ENCODE measurements around the gene SFXN2.

DNA sequence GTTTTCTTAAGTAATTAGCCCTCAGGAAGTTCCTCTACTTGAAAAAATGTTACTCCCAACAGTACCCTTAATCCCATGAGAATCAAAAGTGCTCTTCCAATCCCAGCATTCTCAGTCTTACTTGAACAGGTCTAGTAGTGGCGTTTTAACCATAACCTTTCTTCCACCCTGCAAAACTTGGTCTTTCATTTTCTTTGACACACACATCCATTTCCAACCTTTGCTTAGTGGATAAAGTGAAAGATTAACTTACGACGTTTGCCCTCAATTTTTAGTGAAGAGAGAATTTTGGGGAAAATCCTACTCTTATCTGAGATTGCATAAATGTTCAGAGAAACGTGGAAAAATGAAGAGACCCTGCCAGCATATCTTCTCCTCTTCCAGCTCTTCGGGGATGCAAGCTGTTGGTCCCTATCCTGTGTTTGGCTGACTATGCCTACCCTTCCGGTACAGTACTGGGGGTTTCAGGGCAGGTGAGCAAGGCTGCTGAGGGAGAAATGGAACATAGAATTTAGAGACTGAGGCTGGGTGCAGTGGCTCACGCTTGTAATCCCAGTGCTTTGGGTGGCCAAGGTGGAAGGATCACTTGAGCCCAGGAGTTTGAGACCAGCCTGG lies 48.1 kb downstream of the SFXN2 start:
- TF ChIP-seq BHLHE40 (IDR thresholded peaks at IDR 0.05; ENCODE audit: low read depth, low read length) (no peak), SMC3 (IDR thresholded peaks at IDR 0.05) (no peak), HDAC2 (IDR thresholded peaks at IDR 0.05) (no peak), RFX5 (IDR thresholded peaks at IDR 0.05) (no peak), POLR2A (IDR thresholded peaks at IDR 0.05; ENCODE audit: low read length) (no peak), RAD21 (conservative IDR thresholded peaks at IDR 0.05 in 1 of 2, IDR thresholded peaks at IDR 0.05 in 1 of 2) (no peak), MYC (IDR thresholded peaks at IDR 0.05; ENCODE audit: borderline replicate concordance, low read length) (no peak), MAZ (IDR thresholded peaks at IDR 0.05; ENCODE audit: borderline replicate concordance, low read depth, low read length) (no peak)
- TF ChIP-seq, protein P1, sequence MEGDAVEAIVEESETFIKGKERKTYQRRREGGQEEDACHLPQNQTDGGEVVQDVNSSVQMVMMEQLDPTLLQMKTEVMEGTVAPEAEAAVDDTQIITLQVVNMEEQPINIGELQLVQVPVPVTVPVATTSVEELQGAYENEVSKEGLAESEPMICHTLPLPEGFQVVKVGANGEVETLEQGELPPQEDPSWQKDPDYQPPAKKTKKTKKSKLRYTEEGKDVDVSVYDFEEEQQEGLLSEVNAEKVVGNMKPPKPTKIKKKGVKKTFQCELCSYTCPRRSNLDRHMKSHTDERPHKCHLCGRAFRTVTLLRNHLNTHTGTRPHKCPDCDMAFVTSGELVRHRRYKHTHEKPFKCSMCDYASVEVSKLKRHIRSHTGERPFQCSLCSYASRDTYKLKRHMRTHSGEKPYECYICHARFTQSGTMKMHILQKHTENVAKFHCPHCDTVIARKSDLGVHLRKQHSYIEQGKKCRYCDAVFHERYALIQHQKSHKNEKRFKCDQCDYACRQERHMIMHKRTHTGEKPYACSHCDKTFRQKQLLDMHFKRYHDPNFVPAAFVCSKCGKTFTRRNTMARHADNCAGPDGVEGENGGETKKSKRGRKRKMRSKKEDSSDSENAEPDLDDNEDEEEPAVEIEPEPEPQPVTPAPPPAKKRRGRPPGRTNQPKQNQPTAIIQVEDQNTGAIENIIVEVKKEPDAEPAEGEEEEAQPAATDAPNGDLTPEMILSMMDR (IDR thresholded peaks at IDR 0.05) = no peak
- TF ChIP-seq, protein P2, sequence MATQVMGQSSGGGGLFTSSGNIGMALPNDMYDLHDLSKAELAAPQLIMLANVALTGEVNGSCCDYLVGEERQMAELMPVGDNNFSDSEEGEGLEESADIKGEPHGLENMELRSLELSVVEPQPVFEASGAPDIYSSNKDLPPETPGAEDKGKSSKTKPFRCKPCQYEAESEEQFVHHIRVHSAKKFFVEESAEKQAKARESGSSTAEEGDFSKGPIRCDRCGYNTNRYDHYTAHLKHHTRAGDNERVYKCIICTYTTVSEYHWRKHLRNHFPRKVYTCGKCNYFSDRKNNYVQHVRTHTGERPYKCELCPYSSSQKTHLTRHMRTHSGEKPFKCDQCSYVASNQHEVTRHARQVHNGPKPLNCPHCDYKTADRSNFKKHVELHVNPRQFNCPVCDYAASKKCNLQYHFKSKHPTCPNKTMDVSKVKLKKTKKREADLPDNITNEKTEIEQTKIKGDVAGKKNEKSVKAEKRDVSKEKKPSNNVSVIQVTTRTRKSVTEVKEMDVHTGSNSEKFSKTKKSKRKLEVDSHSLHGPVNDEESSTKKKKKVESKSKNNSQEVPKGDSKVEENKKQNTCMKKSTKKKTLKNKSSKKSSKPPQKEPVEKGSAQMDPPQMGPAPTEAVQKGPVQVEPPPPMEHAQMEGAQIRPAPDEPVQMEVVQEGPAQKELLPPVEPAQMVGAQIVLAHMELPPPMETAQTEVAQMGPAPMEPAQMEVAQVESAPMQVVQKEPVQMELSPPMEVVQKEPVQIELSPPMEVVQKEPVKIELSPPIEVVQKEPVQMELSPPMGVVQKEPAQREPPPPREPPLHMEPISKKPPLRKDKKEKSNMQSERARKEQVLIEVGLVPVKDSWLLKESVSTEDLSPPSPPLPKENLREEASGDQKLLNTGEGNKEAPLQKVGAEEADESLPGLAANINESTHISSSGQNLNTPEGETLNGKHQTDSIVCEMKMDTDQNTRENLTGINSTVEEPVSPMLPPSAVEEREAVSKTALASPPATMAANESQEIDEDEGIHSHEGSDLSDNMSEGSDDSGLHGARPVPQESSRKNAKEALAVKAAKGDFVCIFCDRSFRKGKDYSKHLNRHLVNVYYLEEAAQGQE (IDR thresholded peaks at IDR 0.05) = no peak
- TF ChIP-seq, protein P3, sequence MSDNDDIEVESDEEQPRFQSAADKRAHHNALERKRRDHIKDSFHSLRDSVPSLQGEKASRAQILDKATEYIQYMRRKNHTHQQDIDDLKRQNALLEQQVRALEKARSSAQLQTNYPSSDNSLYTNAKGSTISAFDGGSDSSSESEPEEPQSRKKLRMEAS (IDR thresholded peaks at IDR 0.05) = no peak
